OCI-LY3 (cell line): Measurements from ENCODE around the gene CA10.

ENCODE experiments used
- H2AFZ ChIP-seq: fragments of 200-600, 300-600 bp; shearing (Covaris generic); 2 replicates; pipeline ENCODE4 v1.6.0; 2014; ENCODE audit warnings: antibody characterized with exemption, low read depth, low read length
- H3K27ac ChIP-seq: fragments of 200-600, 300-600 bp; sonication (generic); 2 replicates; pipeline ENCODE4 v1.5.1; 2014; ENCODE audit warnings: mild to moderate bottlenecking, low read length, moderate library complexity, mixed read lengths
- H3K27me3 ChIP-seq: fragments of 200-600, 300-600 bp; sonication (generic); 2 replicates; pipeline ENCODE4 v1.6.1; 2014; ENCODE audit warnings: low read depth, low read length, mixed read lengths
- H3K36me3 ChIP-seq: fragments of 200-600, 300-600 bp; sonication (generic); replicated peaks from 2 replicates; pipeline ENCODE3; 2014; ENCODE audit warnings: low read depth, low read length, mixed read lengths
- H3K4me1 ChIP-seq: fragments of 300-600, 200-600 bp; sonication (generic); 2 replicates; pipeline ENCODE4 v1.6.1; 2014; ENCODE audit warnings: low read length, mixed read lengths
- H3K4me2 ChIP-seq: fragments of 200-600, 300-600 bp; sonication (generic); 2 replicates; pipeline ENCODE4 v1.6.1; 2014; ENCODE audit warnings: low read length, mixed read lengths
- H3K4me3 ChIP-seq: fragments of 300-600, 200-600 bp; sonication (generic); 2 replicates; pipeline ENCODE4 v1.5.1; 2014; ENCODE audit warnings: antibody characterized with exemption, mild to moderate bottlenecking, low read length, moderate library complexity
- H3K79me2 ChIP-seq: fragments of 300-600, 200-600 bp; shearing (Covaris generic); 2 replicates; pipeline ENCODE4 v1.6.1; 2014; ENCODE audit warnings: mild to moderate bottlenecking, low read length, mixed read lengths
- H3K9ac ChIP-seq: fragments of 300-600, 200-600 bp; shearing (Covaris generic); 2 replicates; pipeline ENCODE4 v1.6.0; 2014; ENCODE audit warnings: mild to moderate bottlenecking, low read length, moderate library complexity
- H3K9me3 ChIP-seq: fragments of 200-600, 300-600 bp; shearing (Covaris generic); 2 replicates; pipeline ENCODE4 v1.6.1; 2014; ENCODE audit warnings: low read length, mixed read lengths; ENCODE audit not compliant: insufficient read depth
- H4K20me1 ChIP-seq: fragments of 200-600, 300-600 bp; sonication (generic); 2 replicates; pipeline ENCODE4 v1.6.1; 2016; ENCODE audit warnings: low read length, mixed read lengths; ENCODE audit not compliant: insufficient read depth
- CTCF ChIP-seq: fragments of 200-600, 300-600 bp; sonication (generic); IDR thresholded peaks from 2 replicates; pipeline ENCODE4 v1.5.1; 2014; ENCODE audit warnings: antibody characterized with exemption, low read length, low read depth
- EZH2phosphoT487 ChIP-seq: fragments of 200-600 bp; shearing (Covaris generic); IDR thresholded peaks from 2 replicates; pipeline ENCODE4 v1.6.1; 2018; ENCODE audit warnings: antibody characterized with exemption, mixed run types, low read depth

Gene CA10

DNA sequence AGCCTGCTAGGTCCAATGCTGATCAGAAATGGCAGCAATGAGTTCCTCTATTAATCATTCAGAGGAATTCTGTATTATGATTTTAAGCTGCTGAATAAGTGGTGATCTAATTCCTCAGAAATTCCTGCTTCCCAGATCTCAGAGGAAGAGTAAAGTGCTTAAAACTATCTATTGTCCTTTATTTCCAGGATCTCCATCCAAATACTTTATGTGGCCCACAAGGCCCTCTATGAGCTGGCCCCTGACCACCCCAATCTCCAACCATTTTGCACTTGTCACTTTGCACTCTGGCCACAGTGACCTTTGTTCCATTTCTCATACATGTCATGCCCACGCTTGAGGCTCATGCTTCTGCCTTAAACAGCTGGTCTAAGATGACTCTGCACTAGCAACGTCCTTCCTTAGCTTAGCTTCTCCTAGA is 93.7 kb downstream of the CA10 start:
- H2AFZ ChIP-seq, result no peak overlapping the region
- no peaks in the 10 kb centered on the region for H3K4me1 ChIP-seq
- H3K9me3 ChIP-seq, result no peaks in the 10 kb centered on the region
- TF ChIP-seq CTCF (no peak), EZH2phosphoT487 (no peak)
- no peak overlapping the region for H3K9ac ChIP-seq
- H3K79me2 ChIP-seq, result no peaks in the 10 kb centered on the region
- H3K27me3 ChIP-seq, result no peaks in the 10 kb centered on the region
- no peak overlapping the region for H3K27ac ChIP-seq
- no peaks in the 10 kb centered on the region for H3K36me3 ChIP-seq
- no peak overlapping the region for H3K4me2 ChIP-seq
- no peak overlapping the region for H3K4me3 ChIP-seq
- no peaks in the 10 kb centered on the region for H4K20me1 ChIP-seq

DNA sequence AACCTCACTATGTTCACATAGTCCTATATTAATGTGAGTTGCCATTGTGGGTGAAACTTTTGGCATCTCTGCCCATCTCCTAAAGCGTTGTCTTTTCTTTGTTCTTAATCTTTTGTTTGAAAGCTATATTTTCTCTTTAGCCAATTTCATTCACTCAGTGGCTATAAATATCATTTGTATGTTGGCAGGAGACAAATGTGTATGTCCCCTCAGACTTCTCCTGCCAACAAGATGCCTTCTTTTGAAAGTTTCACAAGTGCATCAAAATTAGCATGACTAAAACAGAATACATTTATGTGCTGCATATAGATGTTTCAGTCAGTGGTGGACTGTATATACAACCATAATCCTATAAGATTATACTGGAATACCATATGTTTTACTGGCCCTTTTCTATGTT is 109.0 kb downstream of the CA10 start:
- Histone ChIP-seq H3K4me1 (no peaks in the 10 kb centered on the region), H3K4me3 (no peak overlapping the region), H3K4me2 (no peak overlapping the region), H3K27me3 (no peaks in the 10 kb centered on the region; the same call in 1 of the 2 replicates), H2AFZ (no peak overlapping the region), H3K36me3 (no peaks in the 10 kb centered on the region), H3K79me2 (no peaks in the 10 kb centered on the region), H3K9ac (no peak overlapping the region), H3K27ac (no peak overlapping the region), H3K9me3 (no peaks in the 10 kb centered on the region), H4K20me1 (no peaks in the 10 kb centered on the region)
- TF ChIP-seq CTCF (no peak), EZH2phosphoT487 (no peak)

DNA sequence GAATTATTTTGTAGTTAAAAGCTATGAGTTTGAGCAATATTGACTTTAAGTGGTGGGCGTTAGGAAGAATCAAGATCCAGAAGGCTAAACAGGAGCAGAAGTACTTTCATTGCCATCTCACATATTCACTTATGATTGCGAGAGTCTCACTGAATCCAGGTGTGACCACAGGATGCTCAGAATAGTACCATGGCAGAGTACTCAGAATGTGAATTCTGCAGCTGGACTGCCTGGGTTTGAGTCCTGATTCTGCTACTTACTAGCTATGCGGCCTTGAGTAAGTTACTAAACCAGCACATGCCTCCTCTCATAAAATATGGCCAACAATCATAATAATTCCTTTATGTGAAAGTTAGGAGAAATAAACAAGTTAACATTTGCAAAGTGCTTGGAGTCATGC is 109.5 kb downstream of the CA10 start:
- no peak overlapping the region for H3K27ac ChIP-seq
- no peaks in the 10 kb centered on the region; the same call in 1 of the 2 replicates for H3K27me3 ChIP-seq
- H3K9ac ChIP-seq, result no peak overlapping the region
- H3K9me3 ChIP-seq, result no peaks in the 10 kb centered on the region
- H2AFZ ChIP-seq, result no peak overlapping the region
- TF ChIP-seq CTCF (no peak), EZH2phosphoT487 (no peak)
- no peak overlapping the region for H3K4me3 ChIP-seq
- H3K36me3 ChIP-seq, result no peaks in the 10 kb centered on the region
- H3K79me2 ChIP-seq, result no peaks in the 10 kb centered on the region
- no peaks in the 10 kb centered on the region for H4K20me1 ChIP-seq
- no peaks in the 10 kb centered on the region for H3K4me1 ChIP-seq
- H3K4me2 ChIP-seq, result no peak overlapping the region

DNA sequence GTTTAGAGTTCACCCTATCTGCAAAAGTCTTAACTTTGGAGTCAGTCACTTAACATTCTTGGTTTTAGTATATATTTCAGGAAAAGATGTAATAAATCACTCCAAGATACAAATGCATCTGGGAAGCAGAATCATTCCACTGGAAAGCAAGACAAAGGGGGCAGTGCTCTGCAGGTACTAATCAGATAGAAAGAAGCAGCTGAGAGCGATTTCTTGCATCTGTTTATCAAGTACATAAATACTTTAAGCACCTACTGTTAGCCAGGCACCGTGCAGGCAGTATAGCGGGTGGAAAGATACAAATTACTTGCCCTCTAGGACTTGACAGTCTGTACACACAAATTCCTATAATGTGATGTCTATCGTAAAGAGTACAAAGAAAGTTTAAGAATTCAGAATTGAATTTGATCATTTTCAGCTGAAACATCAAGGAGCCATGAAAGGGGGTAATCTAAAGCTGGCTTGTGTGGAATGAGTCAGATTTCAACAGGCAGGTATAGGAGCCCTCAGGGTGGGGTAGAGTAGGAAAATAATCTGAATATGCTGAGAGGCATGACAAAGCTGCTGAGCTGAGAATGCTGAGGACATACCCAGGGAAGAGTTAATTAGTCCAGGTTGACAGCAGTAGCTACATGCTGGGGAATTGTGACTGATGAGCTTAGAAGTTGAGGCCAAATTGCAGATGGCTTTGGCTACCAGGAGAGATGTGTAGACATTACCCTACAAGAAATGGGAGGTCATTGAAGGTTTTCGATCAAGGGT is 110.2 kb downstream of the CA10 start:
- no peak overlapping the region for H2AFZ ChIP-seq
- H3K9ac ChIP-seq, result no peak overlapping the region
- H3K4me1 ChIP-seq, result no peaks in the 10 kb centered on the region
- H3K27me3 ChIP-seq, result no peaks in the 10 kb centered on the region; the same call in 1 of the 2 replicates
- no peaks in the 10 kb centered on the region for H3K36me3 ChIP-seq
- H3K4me2 ChIP-seq, result no peak overlapping the region
- H3K79me2 ChIP-seq, result no peaks in the 10 kb centered on the region
- no peak overlapping the region for H3K4me3 ChIP-seq
- H3K9me3 ChIP-seq, result no peaks in the 10 kb centered on the region
- H3K27ac ChIP-seq, result no peak overlapping the region
- no peak for TF ChIP-seq CTCF
- no peak for TF ChIP-seq EZH2phosphoT487
- H4K20me1 ChIP-seq, result no peaks in the 10 kb centered on the region
